ENCODE data around the gene COMMD3.

Gene COMMD3

DNA sequence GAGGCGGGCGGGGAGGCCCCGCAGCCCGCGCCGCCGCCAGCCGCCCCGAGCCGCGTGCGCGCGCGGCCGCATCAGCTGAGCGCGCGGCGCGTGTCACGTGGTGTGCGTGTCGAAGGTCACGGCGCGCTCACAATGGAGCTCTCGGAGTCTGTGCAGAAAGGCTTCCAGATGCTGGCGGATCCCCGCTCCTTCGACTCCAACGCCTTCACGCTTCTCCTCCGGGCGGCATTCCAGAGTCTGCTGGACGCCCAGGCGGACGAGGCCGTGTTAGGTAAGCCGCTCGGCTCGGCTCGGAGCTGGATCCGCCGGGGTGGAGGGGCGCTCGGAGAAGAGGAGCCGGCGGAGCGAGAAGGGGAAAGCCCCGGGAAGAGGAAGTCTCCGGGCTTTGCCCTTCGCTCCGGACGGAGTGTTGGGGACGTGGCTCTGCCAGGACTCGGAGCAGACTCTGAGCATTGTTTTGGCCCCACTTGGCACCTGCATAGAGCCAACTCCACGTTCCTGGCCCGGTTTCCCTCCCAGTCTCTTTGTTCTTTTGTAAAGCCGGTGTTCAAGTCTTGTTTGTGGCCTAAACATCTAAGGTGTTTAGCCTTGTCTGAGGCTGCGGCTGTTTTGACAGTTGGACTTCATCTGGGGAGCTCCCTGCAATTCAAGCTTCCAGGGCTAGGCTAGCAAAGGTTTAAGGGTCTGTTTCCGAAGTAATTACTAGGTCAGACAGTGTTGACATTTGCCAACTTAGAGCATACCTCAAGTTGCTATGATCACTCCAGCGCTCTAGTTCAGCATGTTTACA is at the start of gene COMMD3:
Gene COMMD3 (plus strand): TSS at position 103 of the 790 bp plus-strand sequence. CDS start 30 bp downstream, at position 133.
- H3K4me3 ChIP-seq (ENCODE audit: low read depth, low read length): peak within 1 kb of the TSS; percentile 81
- DNase-seq (ENCODE audit: low read depth): no peak
- TF ChIP-seq, protein P1, sequence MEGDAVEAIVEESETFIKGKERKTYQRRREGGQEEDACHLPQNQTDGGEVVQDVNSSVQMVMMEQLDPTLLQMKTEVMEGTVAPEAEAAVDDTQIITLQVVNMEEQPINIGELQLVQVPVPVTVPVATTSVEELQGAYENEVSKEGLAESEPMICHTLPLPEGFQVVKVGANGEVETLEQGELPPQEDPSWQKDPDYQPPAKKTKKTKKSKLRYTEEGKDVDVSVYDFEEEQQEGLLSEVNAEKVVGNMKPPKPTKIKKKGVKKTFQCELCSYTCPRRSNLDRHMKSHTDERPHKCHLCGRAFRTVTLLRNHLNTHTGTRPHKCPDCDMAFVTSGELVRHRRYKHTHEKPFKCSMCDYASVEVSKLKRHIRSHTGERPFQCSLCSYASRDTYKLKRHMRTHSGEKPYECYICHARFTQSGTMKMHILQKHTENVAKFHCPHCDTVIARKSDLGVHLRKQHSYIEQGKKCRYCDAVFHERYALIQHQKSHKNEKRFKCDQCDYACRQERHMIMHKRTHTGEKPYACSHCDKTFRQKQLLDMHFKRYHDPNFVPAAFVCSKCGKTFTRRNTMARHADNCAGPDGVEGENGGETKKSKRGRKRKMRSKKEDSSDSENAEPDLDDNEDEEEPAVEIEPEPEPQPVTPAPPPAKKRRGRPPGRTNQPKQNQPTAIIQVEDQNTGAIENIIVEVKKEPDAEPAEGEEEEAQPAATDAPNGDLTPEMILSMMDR (IDR thresholded peaks at IDR 0.05; ENCODE audit: low read depth, low read length, missing control alignments): no peak

DNA sequence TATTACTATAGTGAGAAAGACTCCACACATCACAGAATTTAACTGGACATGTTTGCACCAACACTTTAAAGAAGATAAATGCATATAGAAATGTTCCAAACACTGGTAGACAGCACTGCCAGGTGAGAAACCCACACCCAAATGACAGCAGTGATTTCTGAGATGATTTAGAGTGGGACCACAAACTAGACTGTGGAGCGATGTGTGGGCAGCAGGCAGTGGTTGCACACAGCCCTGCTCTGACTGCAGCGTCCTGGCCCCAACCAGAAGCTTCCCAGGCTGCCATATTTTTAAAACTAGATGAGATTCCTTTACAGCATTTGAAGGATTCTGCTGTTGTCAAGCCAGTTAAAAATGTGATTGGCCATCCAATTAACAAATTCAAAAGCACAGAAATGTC is 47.7 kb upstream of the COMMD3 start:
- H3K4me3 ChIP-seq (ENCODE audit: low read depth, low read length): no peak overlapping the region
- DNase-seq (ENCODE audit: low read depth): no peak

DNA sequence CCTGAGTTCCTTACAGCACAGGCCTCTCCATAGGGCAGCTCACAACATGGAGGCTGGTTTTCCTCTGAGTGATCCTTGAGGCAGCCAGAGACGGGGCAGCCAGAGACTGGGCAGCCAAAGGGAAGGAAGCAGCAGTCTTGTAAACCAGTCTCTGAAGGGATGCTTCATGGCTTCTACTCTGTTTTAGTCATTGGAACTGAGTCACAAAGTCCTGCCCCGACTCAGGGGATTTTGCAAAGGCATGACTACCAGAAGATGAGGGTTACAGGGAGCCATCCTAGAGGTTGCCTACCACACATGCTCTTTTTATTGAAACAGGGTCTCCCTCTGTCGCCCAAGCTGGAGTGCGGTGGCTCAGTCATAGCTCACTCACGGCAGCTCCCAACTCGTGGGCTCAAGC is 44.4 kb upstream of the COMMD3 start:
- TF ChIP-seq, protein P1 (IDR thresholded peaks at IDR 0.05; ENCODE audit: low read depth, low read length, missing control alignments): no peak
- no peak for DNase-seq (ENCODE audit: low read depth)
- H3K4me3 ChIP-seq (ENCODE audit: low read depth, low read length): no peak overlapping the region

More for the DNA sequence above, 47.7 kb upstream of the COMMD3 start:
- TF ChIP-seq, protein P1 (IDR thresholded peaks at IDR 0.05; ENCODE audit: low read depth, low read length, missing control alignments): no peak

DNA sequence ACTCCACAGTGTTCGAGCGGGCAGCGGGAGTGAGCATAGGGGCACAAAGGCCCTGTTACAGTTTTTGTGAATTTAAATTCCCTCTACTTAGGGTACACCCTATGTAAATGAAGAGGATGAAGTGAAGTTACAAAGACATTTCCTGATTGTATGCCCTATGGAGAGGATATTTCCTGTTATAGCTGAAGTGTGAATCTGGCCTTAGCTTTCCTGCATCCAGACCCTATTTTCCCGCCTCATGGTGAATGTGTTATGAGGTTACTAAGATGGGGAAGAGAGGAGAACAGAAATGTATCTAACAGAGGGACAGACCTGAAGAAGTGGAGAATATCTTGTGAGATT is 37.8 kb upstream of the COMMD3 start:
- DNase-seq (ENCODE audit: low read depth): no peak
- no peak overlapping the region for H3K4me3 ChIP-seq (ENCODE audit: low read depth, low read length)
- TF ChIP-seq, protein P1 (IDR thresholded peaks at IDR 0.05; ENCODE audit: low read depth, low read length, missing control alignments): no peak

DNA sequence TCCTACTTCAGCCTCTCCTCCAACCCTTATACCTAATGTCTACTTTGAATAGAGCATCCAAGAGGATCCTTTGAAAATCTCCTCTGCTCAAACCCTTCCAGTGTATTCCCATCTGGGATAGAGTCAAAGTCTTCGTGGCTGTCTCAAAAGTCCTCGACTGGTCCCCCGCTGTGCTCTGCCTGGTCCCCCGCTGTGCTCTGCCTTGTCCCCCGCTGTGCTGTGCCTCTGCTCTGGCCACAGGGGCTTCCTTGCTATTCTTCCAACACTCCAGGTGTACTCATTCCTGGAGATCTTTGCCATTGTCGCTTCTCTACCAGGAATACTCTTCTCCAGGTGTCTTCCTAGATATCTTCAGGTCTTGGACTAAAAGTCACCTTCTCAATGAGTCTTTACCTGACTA is 36.1 kb upstream of the COMMD3 start:
- TF ChIP-seq, protein P1 (IDR thresholded peaks at IDR 0.05; ENCODE audit: low read depth, low read length, missing control alignments): no peak
- DNase-seq (ENCODE audit: low read depth): no peak

DNA sequence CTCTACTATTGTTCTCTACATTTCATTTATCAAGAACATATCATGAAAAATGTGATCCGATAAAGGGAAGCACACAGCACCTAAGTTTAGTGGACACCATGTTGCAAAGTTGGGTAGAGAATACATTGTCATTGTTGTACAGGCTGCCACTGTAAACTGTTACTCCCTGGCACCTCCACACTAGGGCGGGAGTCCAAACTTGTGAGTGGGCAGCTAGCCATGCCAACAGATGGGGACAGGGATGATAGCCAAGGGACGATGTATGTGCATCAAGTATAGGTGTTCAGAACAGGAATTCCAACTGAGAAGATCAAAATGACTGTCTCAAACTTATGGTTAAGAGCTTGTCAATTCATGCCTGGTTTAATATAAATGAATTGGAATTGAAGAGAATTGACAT is 31.1 kb upstream of the COMMD3 start:
- DNase-seq (ENCODE audit: low read depth): no peak
- TF ChIP-seq, protein P1 (IDR thresholded peaks at IDR 0.05; ENCODE audit: low read depth, low read length, missing control alignments): no peak
- no peak overlapping the region for H3K4me3 ChIP-seq (ENCODE audit: low read depth, low read length)

More for the DNA sequence above, 36.1 kb upstream of the COMMD3 start:
- no peak overlapping the region for H3K4me3 ChIP-seq (ENCODE audit: low read depth, low read length)

Measured in GM12864 (cell line).